ENCODE measurements around the gene PCDHGC4. TPM values are rescaled to one million over a fixed set of nuclear protein-coding genes. Genes with fewer than 3 reads are reported as not detected.

PCDHGC4 gene
- total RNA-seq, 1 donor from 2014 or later: 5.0 TPM

- Histone ChIP-seq H3F3A (ENCODE audit: low read depth) (no peaks in the 10 kb centered on the region), H3K27ac (no peak overlapping the region), H3K4me1 (no peaks in the 10 kb centered on the region), H3K36me3 (no peaks in the 10 kb centered on the region), H3K9ac (no peak overlapping the region), H3K9me3 (ENCODE audit: low read depth) (no peaks in the 10 kb centered on the region), H3K4me3 (no peak overlapping the region), H3K4me2 (no peak overlapping the region), H4K20me1 (ENCODE audit: low read depth) (no peaks in the 10 kb centered on the region), H3K79me2 (ENCODE audit: low read depth) (no peaks in the 10 kb centered on the region), H2AFZ (replicated peaks) (no peak overlapping the region), H3K27me3 (no peaks in the 10 kb centered on the region)
- Mint-ChIP-seq H3K9me3 (no peaks in the 10 kb centered on the region), H3K4me3 (no peak overlapping the region), H3K27me3 (ENCODE audit: insufficient read depth, low read depth) (no peaks in the 10 kb centered on the region), H3K27ac (no peak overlapping the region), H3K4me1 (peaks cover 4% of the 10 kb centered on the region), H3K36me3 (peaks cover 25% of the 10 kb centered on the region)
- DNase-seq (ENCODE audit: low spot score): no peak
- no peak for TF ChIP-seq EZH2 (IDR thresholded peaks at IDR 0.05)
Measured at GRCh38 chr5:141532726-141533125, 47.9 kb downstream of the PCDHGC4 start.

GRCh38 chr5:141533897-141534296, 49.1 kb downstream of the PCDHGC4 start:
- no peaks in the 10 kb centered on the region for H3K27me3 Mint-ChIP-seq (ENCODE audit: insufficient read depth, low read depth)
- no peak for TF ChIP-seq CTCF (IDR thresholded peaks at IDR 0.05)
- TF ChIP-seq EZH2phosphoT487 (IDR thresholded peaks at IDR 0.05): no peak
- TF ChIP-seq EZH2 (IDR thresholded peaks at IDR 0.05): no peak
- H3K4me3 ChIP-seq: no peak overlapping the region
- no peaks in the 10 kb centered on the region for H4K20me1 ChIP-seq (ENCODE audit: low read depth)
- no peaks in the 10 kb centered on the region for H3K9me3 Mint-ChIP-seq
- no peaks in the 10 kb centered on the region for H3F3A ChIP-seq (ENCODE audit: low read depth)
- no peak overlapping the region for H3K27ac ChIP-seq
- no peaks in the 10 kb centered on the region for H3K36me3 ChIP-seq
- H3K27me3 ChIP-seq: no peaks in the 10 kb centered on the region
- H3K27ac Mint-ChIP-seq: no peak overlapping the region
- H3K9ac ChIP-seq: no peak overlapping the region
- H3K4me1 Mint-ChIP-seq: peaks cover 4% of the 10 kb centered on the region
- H3K4me3 Mint-ChIP-seq: no peak overlapping the region
- no peaks in the 10 kb centered on the region for H3K4me1 ChIP-seq
- no peaks in the 10 kb centered on the region for H3K79me2 ChIP-seq (ENCODE audit: low read depth)
- DNase-seq (ENCODE audit: low spot score): no peak
- no peak overlapping the region for H3K4me2 ChIP-seq
- no peaks in the 10 kb centered on the region for H3K9me3 ChIP-seq (ENCODE audit: low read depth)
- no peak overlapping the region for H2AFZ ChIP-seq (replicated peaks)
- H3K36me3 Mint-ChIP-seq: peaks cover 17% of the 10 kb centered on the region

- no peak overlapping the region for H3K4me3 ChIP-seq
- no peak overlapping the region for H3K4me3 Mint-ChIP-seq
- peaks cover 4% of the 10 kb centered on the region for H3K4me1 Mint-ChIP-seq
- H3K4me2 ChIP-seq: no peak overlapping the region
- H3K27ac Mint-ChIP-seq: no peak overlapping the region
- H3K79me2 ChIP-seq (ENCODE audit: low read depth): no peaks in the 10 kb centered on the region
- H3K36me3 Mint-ChIP-seq: peaks cover 18% of the 10 kb centered on the region
- H3F3A ChIP-seq (ENCODE audit: low read depth): no peaks in the 10 kb centered on the region
- no peak for DNase-seq (ENCODE audit: low spot score)
- no peaks in the 10 kb centered on the region for H4K20me1 ChIP-seq (ENCODE audit: low read depth)
- no peaks in the 10 kb centered on the region for H3K9me3 Mint-ChIP-seq
- no peak for TF ChIP-seq CTCF (IDR thresholded peaks at IDR 0.05)
- no peak for TF ChIP-seq EZH2phosphoT487 (IDR thresholded peaks at IDR 0.05)
- TF ChIP-seq EZH2 (IDR thresholded peaks at IDR 0.05): no peak
- H3K36me3 ChIP-seq: no peaks in the 10 kb centered on the region
- H3K4me1 ChIP-seq: no peaks in the 10 kb centered on the region
- no peak overlapping the region for H3K9ac ChIP-seq
- no peaks in the 10 kb centered on the region for H3K9me3 ChIP-seq (ENCODE audit: low read depth)
- no peak overlapping the region for H2AFZ ChIP-seq (replicated peaks)
- H3K27me3 ChIP-seq: no peaks in the 10 kb centered on the region
- H3K27ac ChIP-seq: no peak overlapping the region
- H3K27me3 Mint-ChIP-seq (ENCODE audit: insufficient read depth, low read depth): no peaks in the 10 kb centered on the region
Measured at GRCh38 chr5:141534492-141535213, 49.8 kb downstream of the PCDHGC4 start.

Other genes with a start within 250 kb of the PCDHGC4 start
- gene PCDHB15, start 239.6 kb upstream of the PCDHGC4 start, total RNA-seq (ENCODE audit: low replicate concordance): 7.8 and 9.4 TPM in 2 replicates
- gene SLC25A2, start 181.0 kb upstream of the PCDHGC4 start, total RNA-seq (ENCODE audit: low replicate concordance): 0.22 and 0.96 TPM in 2 replicates
- 121 and 157 TPM in 2 replicates for gene TAF7, start 164.2 kb upstream of the PCDHGC4 start, total RNA-seq (ENCODE audit: low replicate concordance)
- gene PCDHGA1, start 154.5 kb upstream of the PCDHGC4 start, total RNA-seq (ENCODE audit: low replicate concordance): 1.0 and 1.5 TPM in 2 replicates
- gene PCDHGA2, start 146.3 kb upstream of the PCDHGC4 start, total RNA-seq (ENCODE audit: low replicate concordance): 0.37 and 0.71 TPM in 2 replicates
- 0.34 and 0.54 TPM in 2 replicates for gene PCDHGA3, start 141.2 kb upstream of the PCDHGC4 start, total RNA-seq (ENCODE audit: low replicate concordance)
- gene PCDHGB1, start 134.9 kb upstream of the PCDHGC4 start, total RNA-seq (ENCODE audit: low replicate concordance): 3.6 and 4.3 TPM in 2 replicates
- gene PCDHGA4, start 130.0 kb upstream of the PCDHGC4 start, total RNA-seq (ENCODE audit: low replicate concordance): 2.3 and 2.4 TPM in 2 replicates
- gene PCDHGB2, start 125.0 kb upstream of the PCDHGC4 start, total RNA-seq (ENCODE audit: low replicate concordance): 2.1 and 2.2 TPM in 2 replicates
- 0.71 and 1.3 TPM in 2 replicates for gene PCDHGA5, start 120.9 kb upstream of the PCDHGC4 start, total RNA-seq (ENCODE audit: low replicate concordance)
- gene PCDHGB3, start 114.8 kb upstream of the PCDHGC4 start, total RNA-seq (ENCODE audit: low replicate concordance): 0.74 and 0.95 TPM in 2 replicates
- 0.77 and 1.4 TPM in 2 replicates for gene PCDHGA6, start 111.1 kb upstream of the PCDHGC4 start, total RNA-seq (ENCODE audit: low replicate concordance)
- 0.81 and 1.1 TPM in 2 replicates for gene PCDHGA7, start 102.3 kb upstream of the PCDHGC4 start, total RNA-seq (ENCODE audit: low replicate concordance)
- 10.4 and 14.9 TPM in 2 replicates for gene PCDHGB4, start 97.3 kb upstream of the PCDHGC4 start, total RNA-seq (ENCODE audit: low replicate concordance)
- gene PCDHGA8, start 92.4 kb upstream of the PCDHGC4 start, total RNA-seq (ENCODE audit: low replicate concordance): 2.3 and 3.3 TPM in 2 replicates
- 2.0 and 3.7 TPM in 2 replicates for gene PCDHGB5, start 87.1 kb upstream of the PCDHGC4 start, total RNA-seq (ENCODE audit: low replicate concordance)
- 0.97 and 2.2 TPM in 2 replicates for gene PCDHGA9, start 82.3 kb upstream of the PCDHGC4 start, total RNA-seq (ENCODE audit: low replicate concordance)
- gene PCDHGB6, start 77.0 kb upstream of the PCDHGC4 start, total RNA-seq (ENCODE audit: low replicate concordance): 13.2 and 22.1 TPM in 2 replicates
- 4.2 and 4.7 TPM in 2 replicates for gene PCDHGA10, start 72.0 kb upstream of the PCDHGC4 start, total RNA-seq (ENCODE audit: low replicate concordance)
- 21.1 and 23.9 TPM in 2 replicates for gene PCDHGB7, start 67.4 kb upstream of the PCDHGC4 start, total RNA-seq (ENCODE audit: low replicate concordance)
- gene PCDHGA11, start 64.0 kb upstream of the PCDHGC4 start, total RNA-seq (ENCODE audit: low replicate concordance): 9.5 and 13.3 TPM in 2 replicates
- 0.79 and 2.2 TPM in 2 replicates for gene PCDHGA12, start 54.5 kb upstream of the PCDHGC4 start, total RNA-seq (ENCODE audit: low replicate concordance)
- gene PCDHGC3, start 9.1 kb upstream of the PCDHGC4 start, total RNA-seq (ENCODE audit: low replicate concordance): 14.7 and 17.2 TPM in 2 replicates
- gene PCDHGC5, start 4.1 kb downstream of the PCDHGC4 start, total RNA-seq (ENCODE audit: low replicate concordance): 0.43 and 1.3 TPM in 2 replicates
- 20.4 and 30.8 TPM in 2 replicates for gene DIAPH1, start 134.0 kb downstream of the PCDHGC4 start, total RNA-seq (ENCODE audit: low replicate concordance)
- gene HDAC3, start 151.8 kb downstream of the PCDHGC4 start, total RNA-seq (ENCODE audit: low replicate concordance): 57.3 and 83.2 TPM in 2 replicates
- 0.30 and 3.9 TPM in 2 replicates for gene RELL2, start 152.0 kb downstream of the PCDHGC4 start, total RNA-seq (ENCODE audit: low replicate concordance)
- gene FCHSD1, start 166.4 kb downstream of the PCDHGC4 start, total RNA-seq (ENCODE audit: low replicate concordance): 8.7 and 17.6 TPM in 2 replicates
- 7.6 and 17.0 TPM in 2 replicates for gene ARAP3, start 197.2 kb downstream of the PCDHGC4 start, total RNA-seq (ENCODE audit: low replicate concordance)